Spinal cord (tissue), 10 donors: ENCODE results near the gene SCAF1. TPM values are rescaled to one million over a fixed set of nuclear protein-coding genes. Genes with fewer than 3 reads are reported as not detected.

Experiments used
- DNase-seq, 6 donors: peaks; one replicate each; pipeline versions ENCODE4 v3.0.0 to v3.0.0-alpha.2; 2013 to 2015; ENCODE audit warnings: low spot score in 6 of 6, low read depth in 4 of 6
- H3K27ac ChIP-seq: one replicate; pipeline ENCODE4 v1.5.1; 2013; ENCODE audit warnings: low read depth, low read length, control low read depth
- H3K27me3 ChIP-seq: one replicate; pipeline ENCODE4 v1.6.1; 2013; ENCODE audit warnings: low read length; ENCODE audit not compliant: control insufficient read depth, insufficient read depth
- H3K36me3 ChIP-seq: one replicate; pipeline ENCODE4 v1.6.1; 2013; ENCODE audit warnings: low read length; ENCODE audit not compliant: control insufficient read depth, insufficient read depth
- H3K4me1 ChIP-seq: one replicate; pipeline ENCODE4 v1.6.1; 2013; ENCODE audit warnings: low read length; ENCODE audit not compliant: control insufficient read depth, insufficient read depth
- H3K4me3 ChIP-seq: one replicate; pipeline ENCODE4 v1.5.1; 2013; ENCODE audit warnings: low read depth, low read length, control low read depth
- H3K9me3 ChIP-seq: one replicate; pipeline ENCODE4 v1.6.1; 2013; ENCODE audit warnings: low read length; ENCODE audit not compliant: control insufficient read depth, insufficient read depth
- WGBS: methylation state at CpG from one replicate; pipeline ENCODE4 v1.1.5; 2013; ENCODE audit warnings: missing lambda C conversion rate; ENCODE audit not compliant: insufficient coverage; 5-methylcytosine and 5-hydroxymethylcytosine counted together
- polyA plus RNA-seq, 2 donors: library from polyadenylated mRNA; unstranded; fragments of 120-200 nt; gene quantifications; one replicate each; pipeline ENCODE4 v1.2.1, GENCODE V29; 2013; ENCODE audit not compliant: insufficient read length in 2 of 2
- total RNA-seq, 2 donors: library from RNA; depleted of rRNA in 1 of 2; stranded (reverse); fragments of 120-200 nt in 1 of 2; fragments of >200 nt in 1 of 2; gene quantifications; one replicate each; pipeline versions ENCODE4 v1.2.3 to v1.2.4, GENCODE V29; 2013 to 2014
- donor health status: healthy.

Gene SCAF1
- total and polyA plus RNA-seq, 4 donors: 11.8 to 70.8 (median 39.2) TPM

GRCh38 chr19:49664171-49665035 is 22.4 kb downstream of the SCAF1 start:
- no peaks in the 10 kb centered on the region for H3K27me3 ChIP-seq
- H3K4me3 ChIP-seq: peak overlapping the region; percentile 92
- no peaks in the 10 kb centered on the region for H3K9me3 ChIP-seq
- under 1% methylated on average over 53 of the region's 53 CpGs for WGBS
- peaks cover 43% of the 10 kb centered on the region for H3K36me3 ChIP-seq
- peak in 4 of 6 donors; percentile 67 to 92 (median 82) for DNase-seq
- H3K27ac ChIP-seq: peak overlapping the region; percentile 95
- H3K4me1 ChIP-seq: peaks cover 35% of the 10 kb centered on the region

GRCh38 chr19:49665036-49665350 is 23.0 kb downstream of the SCAF1 start:
- WGBS: 0% methylated on average over 7 of the region's 7 CpGs
- Histone ChIP-seq H3K9me3 (no peaks in the 10 kb centered on the region), H3K36me3 (peaks cover 39% of the 10 kb centered on the region), H3K27ac (peak overlapping the region; percentile 95), H3K4me1 (peaks cover 35% of the 10 kb centered on the region), H3K27me3 (no peaks in the 10 kb centered on the region), H3K4me3 (peak overlapping the region; percentile 92)
- no peak for DNase-seq

- 0% methylated on average over 50 of the region's 50 CpGs for WGBS
- peak within 1 kb of the TSS; percentile 92 for H3K4me3 ChIP-seq
- H3K27me3 ChIP-seq: no peaks in the 10 kb centered on the region
- peaks cover 35% of the 10 kb centered on the region for H3K4me1 ChIP-seq
- DNase-seq: peak in 5 of 6 donors; percentile 88 to 98 (median 90)
- peak within 1 kb of the TSS; percentile 95 for H3K27ac ChIP-seq
- no peaks in the 10 kb centered on the region for H3K9me3 ChIP-seq
- H3K36me3 ChIP-seq: peaks cover 37% of the 10 kb centered on the region
Measured at GRCh38 chr19:49665351-49666119, 23.5 kb downstream of the SCAF1 start, which contains the start of the genes BCL2L12 and IRF3. TSS of gene BCL2L12 (plus strand) at chr19:49665933. CDS start at chr19:49666693, 760 bp downstream. TSS of gene IRF3 (minus strand) at chr19:49665857. CDS start at chr19:49664838, 1,019 bp downstream.

- peaks cover 35% of the 10 kb centered on the region for H3K4me1 ChIP-seq
- WGBS: 2% methylated on average over 9 of the region's 9 CpGs
- H3K9me3 ChIP-seq: no peaks in the 10 kb centered on the region
- DNase-seq: no peak
- H3K4me3 ChIP-seq: peak overlapping the region; percentile 92
- no peaks in the 10 kb centered on the region for H3K27me3 ChIP-seq
- H3K27ac ChIP-seq: peak overlapping the region; percentile 71
- peaks cover 32% of the 10 kb centered on the region for H3K36me3 ChIP-seq
Measured at GRCh38 chr19:49666120-49666444, 24.1 kb downstream of the SCAF1 start.

GRCh38 chr19:49667473-49667872 is 25.5 kb downstream of the SCAF1 start:
- Histone ChIP-seq H3K9me3 (no peaks in the 10 kb centered on the region), H3K4me3 (no peak overlapping the region), H3K36me3 (peaks cover 18% of the 10 kb centered on the region), H3K27ac (no peak overlapping the region), H3K27me3 (no peaks in the 10 kb centered on the region), H3K4me1 (peaks cover 44% of the 10 kb centered on the region)
- 91% methylated on average over 1 of the region's 2 CpGs for WGBS
- DNase-seq: no peak

- no peak overlapping the region for H3K4me3 ChIP-seq
- peaks cover 11% of the 10 kb centered on the region for H3K36me3 ChIP-seq
- H3K27me3 ChIP-seq: no peaks in the 10 kb centered on the region
- no peak for DNase-seq
- H3K9me3 ChIP-seq: no peaks in the 10 kb centered on the region
- 97% methylated on average over 3 of the region's 3 CpGs for WGBS
- no peak overlapping the region for H3K27ac ChIP-seq
- H3K4me1 ChIP-seq: peaks cover 33% of the 10 kb centered on the region
Measured at GRCh38 chr19:49669516-49669915, 27.5 kb downstream of the SCAF1 start.

- peak overlapping the region; percentile 18 for H3K4me3 ChIP-seq
- H3K27ac ChIP-seq: peak overlapping the region; percentile 33
Measured at GRCh38 chr19:49672131-49672919, 30.3 kb downstream of the SCAF1 start.

GRCh38 chr19:49676136-49676783 is 34.3 kb downstream of the SCAF1 start:
- Histone ChIP-seq H3K9me3 (no peaks in the 10 kb centered on the region), H3K36me3 (peaks cover 18% of the 10 kb centered on the region), H3K4me3 (peak overlapping the region; percentile 73), H3K27ac (peak overlapping the region; percentile 97), H3K27me3 (no peaks in the 10 kb centered on the region), H3K4me1 (peaks cover 54% of the 10 kb centered on the region)
- DNase-seq: peak in 1 of 6 donors; percentile 86
- under 1% methylated on average over 25 of the region's 27 CpGs for WGBS

More at GRCh38 chr19:49672131-49672919, 30.3 kb downstream of the SCAF1 start:
- WGBS: 20% methylated on average over 26 of the region's 28 CpGs
- peak in 2 of 6 donors; percentile 80 to 81 for DNase-seq
- peaks cover 17% of the 10 kb centered on the region for H3K4me1 ChIP-seq
- peaks cover 11% of the 10 kb centered on the region for H3K36me3 ChIP-seq
- no peaks in the 10 kb centered on the region for H3K9me3 ChIP-seq
- no peaks in the 10 kb centered on the region for H3K27me3 ChIP-seq

GRCh38 chr19:49676784-49677230 is 34.8 kb downstream of the SCAF1 start:
- 0% methylated on average over 26 of the region's 34 CpGs for WGBS
- no peaks in the 10 kb centered on the region for H3K27me3 ChIP-seq
- peaks cover 53% of the 10 kb centered on the region for H3K4me1 ChIP-seq
- DNase-seq: peak; percentile 99 to 100 (median 100)
- H3K4me3 ChIP-seq: peak overlapping the region; percentile 100
- no peaks in the 10 kb centered on the region for H3K9me3 ChIP-seq
- H3K27ac ChIP-seq: peak overlapping the region; percentile 97
- H3K36me3 ChIP-seq: peaks cover 23% of the 10 kb centered on the region
